Endothelial cell of umbilical vein (primary cell): Measurements from ENCODE around the gene INMT.

Experiments
- CTCF ChIP-seq, 2 donors: IDR thresholded peaks; 1 replicate in 1 of 2; 2 replicates in 1 of 2; pipeline ENCODE4 v1.5.1; 2011; ENCODE audit warnings: low read length in 2 of 2, mild to moderate bottlenecking in 2 of 2, moderate library complexity in 2 of 2, control low read depth in 1 of 2, inconsistent platforms in 1 of 2, low read depth in 1 of 2; ENCODE audit not compliant: insufficient read depth in 1 of 2; ENCODE audit errors: extremely low read depth in 1 of 2
- EZH2 ChIP-seq: IDR thresholded peaks from 2 replicates; pipeline ENCODE4 v1.6.1; 2012; ENCODE audit warnings: borderline replicate concordance, low read depth, mild to moderate bottlenecking, moderate library complexity, low read length, inconsistent platforms; ENCODE audit not compliant: severe bottlenecking
- POLR2A ChIP-seq: IDR thresholded peaks from 2 replicates; pipeline ENCODE4 v1.6.1; 2012; ENCODE audit warnings: low read depth, mild to moderate bottlenecking, control low read depth, low read length

- no peak for TF ChIP-seq POLR2A
- no peak for TF ChIP-seq CTCF (IDR thresholded peaks at IDR 0.05; ENCODE audit: extremely low read depth in 1 of 2, insufficient read depth in 1 of 2, low read depth in 1 of 2, low read length in 2 of 2)
- no peak for TF ChIP-seq EZH2
Measured at GRCh38 chr7:30765408-30765807, 13.5 kb downstream of the INMT start.
